NCI-H345 treated with DMSO at 0.1 percent for 48 hours (cell line): ENCODE results near the gene NCF2.
A peak's percentile ranks its signal among the peaks of the same experiment; 100 is the strongest.
"Not testable (repeated sequence)": the region's sequence is repeated elsewhere in the genome, so short reads cannot be mapped to it uniquely, and the experiment has no call there.

Source experiments
- DNase-seq: peaks from one replicate; lab custom pipeline; 2025; ENCODE audit not compliant: unreplicated experiment; lab: John Stamatoyannopoulos, UW

Gene NCF2

GRCh38 chr1:183590244-183591191 is at the start of gene NCF2:
NCF2 (minus strand) TSS chr1:183590459; CDS start chr1:183590329, 130 bp downstream.
- DNase-seq, result no peak

GRCh38 chr1:183638649-183639387 is 48.6 kb upstream of the NCF2 start:
- no peak for DNase-seq

- no peak for DNase-seq
Observed at GRCh38 chr1:183636783-183637182, 46.5 kb upstream of the NCF2 start.

GRCh38 chr1:183636334-183636682 is 46.0 kb upstream of the NCF2 start:
- no peak for DNase-seq

- DNase-seq, result peak; percentile 95
Observed at GRCh38 chr1:183635606-183636333, 45.5 kb upstream of the NCF2 start, which contains the start of gene ARPC5. ARPC5 (minus strand) TSS chr1:183635783; CDS start chr1:183635659, 124 bp downstream.

- DNase-seq, result no peak
Observed at GRCh38 chr1:183635099-183635605, 44.9 kb upstream of the NCF2 start.

GRCh38 chr1:183634429-183635065 is 44.3 kb upstream of the NCF2 start:
- DNase-seq, result no peak

- DNase-seq, result no peak
Observed at GRCh38 chr1:183633676-183634343, 43.6 kb upstream of the NCF2 start.

- DNase-seq, result no peak
Observed at GRCh38 chr1:183632964-183633363, 42.7 kb upstream of the NCF2 start.

GRCh38 chr1:183632114-183632513 is 41.9 kb upstream of the NCF2 start:
- DNase-seq, result no peak

GRCh38 chr1:183630748-183631147 is 40.5 kb upstream of the NCF2 start:
- no peak for DNase-seq

GRCh38 chr1:183628537-183628936 is 38.3 kb upstream of the NCF2 start:
- DNase-seq, result no peak

GRCh38 chr1:183626236-183626635 is 36.0 kb upstream of the NCF2 start:
- DNase-seq, result not testable (repeated sequence)

- peak; percentile 15 for DNase-seq
Observed at GRCh38 chr1:183622884-183623785, 32.9 kb upstream of the NCF2 start.

- no peak for DNase-seq
Observed at GRCh38 chr1:183622013-183622412, 31.8 kb upstream of the NCF2 start.

GRCh38 chr1:183620311-183620710 is 30.1 kb upstream of the NCF2 start:
- DNase-seq, result no peak

- DNase-seq, result no peak
Observed at GRCh38 chr1:183619781-183620180, 29.5 kb upstream of the NCF2 start.

GRCh38 chr1:183618202-183618601 is 27.9 kb upstream of the NCF2 start:
- DNase-seq, result not testable (repeated sequence)

GRCh38 chr1:183612975-183613374 is 22.7 kb upstream of the NCF2 start:
- not testable (repeated sequence) for DNase-seq
